Activated CD8-positive, alpha-beta T cell treated with anti-CD3 and anti-CD28 coated beads, Interleukin-2, amount 10 ng/mL, durations not matched to agents 7 days and 5 days (primary cell): ENCODE measurements around the gene ICA1. TPM values are rescaled to one million over a fixed set of nuclear protein-coding genes. Genes with fewer than 3 reads are reported as not detected.

ENCODE experiments used
- ATAC-seq: fragments of 150-1000 bp; cut with Tn5 transposase; one replicate; pipeline ENCODE4 v1.10.0; 2021; ENCODE audit warnings: moderate library complexity
- CTCF ChIA-PET: fragments of 350-600 bp; sonication (Branson Sonifier 250); formaldehyde crosslinking; loops from one replicate; lab custom pipeline; 2021; ENCODE audit warnings: antibody characterized with exemption; lab: Charles Lee
- POLR2A ChIA-PET: fragments of 350-600 bp; sonication (Branson Sonifier 250); formaldehyde crosslinking; loops from one replicate; lab custom pipeline; 2021; ENCODE audit warnings: antibody characterized with exemption; lab: Charles Lee
- DNase-seq: peaks from one replicate; pipeline ENCODE4 v3.0.0-alpha.2; 2020
- H3K27ac Mint-ChIP-seq: one replicate; pipeline ENCODE4 v1.8.0; 2021; ENCODE audit warnings: mild to moderate bottlenecking, mixed read lengths
- H3K27me3 Mint-ChIP-seq: one replicate; pipeline ENCODE4 v1.8.0; 2021; ENCODE audit warnings: low read depth, mixed read lengths
- H3K36me3 Mint-ChIP-seq: one replicate; pipeline ENCODE4 v1.8.0; 2021; ENCODE audit warnings: low read depth, mixed read lengths
- H3K4me1 Mint-ChIP-seq: one replicate; pipeline ENCODE4 v1.8.0; 2021; ENCODE audit warnings: low read depth, mixed read lengths
- H3K4me3 Mint-ChIP-seq: one replicate; pipeline ENCODE4 v1.8.0; 2021; ENCODE audit warnings: mild to moderate bottlenecking, mixed read lengths
- H3K9me3 Mint-ChIP-seq: one replicate; pipeline ENCODE4 v1.8.0; 2022; ENCODE audit warnings: mixed read lengths; ENCODE audit not compliant: insufficient read depth
- total RNA-seq, 2 experiments: library from RNA; stranded (reverse); gene quantifications; one replicate each; pipeline ENCODE4 v1.2.3, GENCODE V29; 2021

ICA1 gene
- total RNA-seq, 2 experiments from 2014 or later: 0.76 to 1.8 TPM

DNA sequence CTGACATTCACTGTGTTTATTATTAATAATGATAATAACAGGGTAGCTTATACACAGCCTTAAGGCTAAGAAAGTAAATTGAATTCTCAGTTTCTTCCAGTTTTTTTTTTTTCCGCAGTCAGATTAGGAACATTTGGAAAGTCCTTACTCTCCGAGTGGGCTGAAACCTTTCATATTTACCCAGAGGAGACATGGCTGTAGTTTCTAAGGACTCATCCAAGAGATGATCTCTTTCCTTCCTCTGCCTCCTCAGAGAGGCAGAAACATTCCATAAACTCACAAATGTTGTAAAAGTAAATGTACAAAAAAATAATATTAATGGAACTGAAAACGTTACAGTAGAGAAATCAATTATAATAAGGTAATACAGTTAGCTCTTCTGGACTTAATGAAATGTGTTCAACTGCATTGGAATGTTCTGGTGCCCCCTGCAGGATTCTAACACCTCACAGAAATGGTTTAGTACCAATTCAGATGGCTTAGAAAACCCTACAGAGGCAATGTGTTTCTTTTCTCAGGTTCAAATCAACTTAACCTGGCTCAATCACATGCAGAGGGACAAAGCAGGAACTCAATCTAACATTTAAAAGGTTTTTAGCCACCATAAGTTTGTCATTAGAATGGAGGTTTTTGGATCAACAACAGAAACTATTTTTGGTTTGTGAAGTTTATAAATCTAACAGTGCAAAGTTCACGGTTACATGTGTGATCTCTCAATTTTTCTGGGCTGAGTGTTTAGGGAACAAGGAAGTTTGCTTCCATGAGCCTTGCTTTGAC lies 71.7 kb downstream of the ICA1 start:
- ChIA-PET CTCF (interaction anchor here (0.6 to 5.6 kb wide), 42 partner anchors 8 to 595 kb away, joined by 3 to 57 read pairs (median 4); partner anchors contain the start of gene GLCCI1), POLR2A (interaction anchor here (0.6 to 1.9 kb wide), 4 partner anchors 8 to 222 kb away, joined by 3 to 8 read pairs (median 6); partner anchors contain the start of gene GLCCI1)
- no peaks in the 10 kb centered on the region for H3K36me3 Mint-ChIP-seq
- peaks cover 14% of the 10 kb centered on the region for H3K27me3 Mint-ChIP-seq
- H3K27ac Mint-ChIP-seq: no peak overlapping the region
- no peak overlapping the region for H3K4me3 Mint-ChIP-seq
- ATAC-seq (peak; percentile 88), DNase-seq (peak; percentile 79)
- H3K9me3 Mint-ChIP-seq: no peaks in the 10 kb centered on the region
- peaks cover 31% of the 10 kb centered on the region for H3K4me1 Mint-ChIP-seq

DNA sequence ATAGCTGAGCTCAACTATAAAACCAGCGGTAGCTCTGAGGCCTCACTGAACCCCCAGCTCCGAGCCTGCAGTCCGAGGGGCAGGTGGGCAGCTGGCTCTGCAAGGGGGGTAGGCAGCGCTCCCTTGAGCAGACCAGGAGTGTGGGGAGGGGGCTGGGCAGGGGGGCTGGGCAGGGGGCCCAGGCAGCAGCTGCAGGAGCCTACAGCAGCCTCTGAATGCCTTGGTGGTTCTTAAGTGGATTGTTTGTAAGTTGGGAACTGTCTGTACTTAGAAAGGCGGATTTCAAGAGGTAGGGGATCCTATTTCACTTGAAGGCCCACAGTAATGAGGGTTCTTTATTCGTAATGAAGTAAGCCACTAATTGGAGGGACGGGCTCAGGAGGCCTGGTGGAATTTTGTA lies 72.3 kb downstream of the ICA1 start:
- Mint-ChIP-seq H3K27ac (no peak overlapping the region), H3K4me3 (no peak overlapping the region), H3K27me3 (peaks cover 14% of the 10 kb centered on the region), H3K9me3 (no peaks in the 10 kb centered on the region), H3K36me3 (no peaks in the 10 kb centered on the region), H3K4me1 (peaks cover 31% of the 10 kb centered on the region)
- ChIA-PET POLR2A (interaction anchor here (0.6 to 1.9 kb wide), 3 partner anchors 64 to 222 kb away, joined by 6 to 8 read pairs (median 6); partner anchors contain the start of gene GLCCI1), CTCF (interaction anchor here (0.6 to 5.6 kb wide), 40 partner anchors 13 to 603 kb away, joined by 3 to 57 read pairs (median 4); partner anchors contain the start of gene GLCCI1)
- ATAC-seq (no peak), DNase-seq (no peak)

DNA sequence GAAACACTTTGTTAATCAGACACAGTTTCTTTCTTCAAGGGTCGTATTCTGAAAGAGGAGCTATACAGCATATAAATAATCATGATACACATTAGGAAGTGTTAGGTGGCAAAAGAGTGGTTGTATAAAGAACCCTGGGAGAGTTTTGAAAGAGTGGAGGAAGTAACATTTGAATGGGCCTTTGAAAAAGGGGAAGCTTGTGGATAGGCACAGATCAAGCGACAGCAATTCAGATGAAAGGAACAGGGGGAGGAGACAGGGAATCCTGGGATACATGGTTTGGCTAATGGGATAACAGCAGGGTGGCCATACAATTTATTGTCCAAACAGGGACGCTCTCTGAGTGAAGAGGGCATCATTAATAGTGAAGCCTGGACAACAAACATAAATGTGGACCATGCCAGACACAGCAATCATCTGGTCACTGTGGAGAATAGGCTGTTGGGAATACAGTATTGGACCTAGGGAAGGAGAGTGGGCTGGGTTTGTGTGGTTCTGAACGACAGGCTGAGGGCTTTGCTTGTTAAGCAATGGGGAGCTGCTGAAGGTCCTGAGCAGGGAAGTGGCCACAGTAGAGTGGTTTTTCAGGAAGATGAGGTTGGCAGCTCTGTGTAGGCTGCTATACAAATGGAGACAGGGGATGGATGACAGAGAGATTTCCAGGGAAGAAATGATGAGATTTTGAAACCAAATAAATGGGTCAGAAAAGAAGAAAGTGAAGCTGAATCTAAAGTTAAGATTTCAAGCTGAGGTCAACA lies 75.9 kb downstream of the ICA1 start:
- Mint-ChIP-seq H3K27me3 (peaks cover 3% of the 10 kb centered on the region), H3K36me3 (no peaks in the 10 kb centered on the region), H3K4me3 (no peak overlapping the region), H3K9me3 (no peaks in the 10 kb centered on the region), H3K27ac (no peak overlapping the region), H3K4me1 (peaks cover 17% of the 10 kb centered on the region)
- POLR2A ChIA-PET: interaction anchor here (1.0 to 1.7 kb wide), 2 partner anchors 9 to 217 kb away, joined by 3 to 5 read pairs; no protein-coding TSS in a partner anchor
- ATAC-seq (no peak), DNase-seq (no peak)
- CTCF ChIA-PET: interaction anchor here (1.0 to 5.6 kb wide), 7 partner anchors 50 to 505 kb away, joined by 3 to 57 read pairs (median 3); partner anchors contain the start of gene GLCCI1

- DNase-seq: no peak
- CTCF ChIA-PET: interaction anchor here (0.7 to 1.9 kb wide), 5 partner anchors 14 to 214 kb away, joined by 3 to 6 read pairs (median 4); no protein-coding TSS in a partner anchor
- no peak overlapping the region for H3K27ac Mint-ChIP-seq
- H3K4me3 Mint-ChIP-seq: no peak overlapping the region
- peaks cover 2% of the 10 kb centered on the region for H3K36me3 Mint-ChIP-seq
- POLR2A ChIA-PET: interaction anchor here (1.5 kb wide), 1 partner anchor 58 kb away, joined by 3 read pairs; no protein-coding TSS in a partner anchor
- peaks cover 3% of the 10 kb centered on the region for H3K27me3 Mint-ChIP-seq
- ATAC-seq: no peak
- H3K9me3 Mint-ChIP-seq: no peaks in the 10 kb centered on the region
- H3K4me1 Mint-ChIP-seq: peaks cover 9% of the 10 kb centered on the region
Observed at GRCh38 chr7:8184221-8184620, 77.7 kb downstream of the ICA1 start.

DNA sequence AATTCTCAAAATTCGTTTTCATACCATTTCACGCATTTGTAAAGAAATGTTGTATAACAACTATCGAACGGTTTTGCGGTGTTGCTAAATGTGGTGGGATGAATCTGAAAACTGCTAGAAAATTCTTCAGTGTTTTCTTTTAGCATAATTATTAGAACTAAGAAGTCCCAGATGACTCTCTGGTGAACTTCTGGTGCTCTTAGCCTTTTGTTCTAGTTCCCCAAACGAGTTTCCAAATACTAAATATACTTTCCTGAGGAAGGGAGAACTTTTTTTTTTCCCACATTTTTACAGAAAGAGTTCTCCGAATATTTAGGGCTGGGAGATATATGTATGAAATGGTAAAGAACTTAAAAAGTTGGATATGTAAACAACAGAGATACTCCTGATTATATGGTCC lies 82.5 kb downstream of the ICA1 start:
- H3K9me3 Mint-ChIP-seq: no peaks in the 10 kb centered on the region
- ChIA-PET CTCF (no interaction called here), POLR2A (interaction anchor here (4.1 kb wide), 1 partner anchor 46 kb away, joined by 36 read pairs; no protein-coding TSS in a partner anchor)
- ATAC-seq (no peak), DNase-seq (no peak)
- peaks cover 3% of the 10 kb centered on the region for H3K27me3 Mint-ChIP-seq
- H3K4me3 Mint-ChIP-seq: no peak overlapping the region
- peaks cover 44% of the 10 kb centered on the region for H3K4me1 Mint-ChIP-seq
- H3K36me3 Mint-ChIP-seq: peaks cover 13% of the 10 kb centered on the region
- H3K27ac Mint-ChIP-seq: no peak overlapping the region

DNA sequence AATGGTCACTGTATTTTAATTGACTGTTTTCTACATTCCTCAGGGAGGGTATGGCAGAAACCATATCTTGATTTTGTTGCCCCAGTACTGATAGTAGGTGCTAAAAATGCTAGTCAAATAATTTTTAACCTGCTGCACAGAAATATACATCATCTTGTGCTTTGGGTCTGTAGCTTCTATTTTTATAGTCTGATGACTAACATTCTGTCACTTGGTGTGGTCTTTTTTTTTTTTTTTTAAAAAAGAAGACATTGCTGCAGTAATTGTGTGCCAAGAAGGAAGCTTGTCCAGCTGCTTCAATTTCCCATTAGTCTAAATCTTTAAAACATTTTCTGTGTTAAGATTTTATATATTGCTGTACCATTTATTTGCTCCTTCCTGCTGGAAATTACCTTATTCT lies 83.6 kb downstream of the ICA1 start:
- POLR2A ChIA-PET: interaction anchor here (0.8 to 4.1 kb wide), 4 partner anchors 19 to 209 kb away, joined by 3 to 36 read pairs (median 8); no protein-coding TSS in a partner anchor
- CTCF ChIA-PET: interaction anchor here (0.6 to 1.3 kb wide), 3 partner anchors 62 to 584 kb away, joined by 3 to 6 read pairs (median 4); no protein-coding TSS in a partner anchor
- no peak overlapping the region for H3K4me3 Mint-ChIP-seq

GRCh38 chr7:8177109-8177933 lies 84.6 kb downstream of the ICA1 start:
- peaks cover 3% of the 10 kb centered on the region for H3K27me3 Mint-ChIP-seq
- no peak for ATAC-seq
- H3K4me1 Mint-ChIP-seq: peaks cover 50% of the 10 kb centered on the region
- H3K9me3 Mint-ChIP-seq: no peaks in the 10 kb centered on the region
- no peak for DNase-seq
- peaks cover 13% of the 10 kb centered on the region for H3K36me3 Mint-ChIP-seq
- peak overlapping the region; percentile 99 for H3K27ac Mint-ChIP-seq
- CTCF ChIA-PET: interaction anchor here (0.7 to 1.3 kb wide), 4 partner anchors 9 to 496 kb away, joined by 3 to 6 read pairs (median 4); no protein-coding TSS in a partner anchor
- POLR2A ChIA-PET: interaction anchor here (0.7 to 4.1 kb wide), 7 partner anchors 9 to 537 kb away, joined by 3 to 36 read pairs (median 5); partner anchors contain the start of genes GLCCI1 and UMAD1
- H3K4me3 Mint-ChIP-seq: peak overlapping the region; percentile 68

More for the DNA sequence above, 83.6 kb downstream of the ICA1 start:
- peaks cover 50% of the 10 kb centered on the region for H3K4me1 Mint-ChIP-seq
- H3K27me3 Mint-ChIP-seq: peaks cover 3% of the 10 kb centered on the region
- H3K9me3 Mint-ChIP-seq: no peaks in the 10 kb centered on the region
- peak overlapping the region; percentile 99 for H3K27ac Mint-ChIP-seq
- DNase-seq (no peak), ATAC-seq (no peak)
- H3K36me3 Mint-ChIP-seq: peaks cover 13% of the 10 kb centered on the region

GRCh38 chr7:8176370-8177081 lies 85.4 kb downstream of the ICA1 start:
- H3K4me1 Mint-ChIP-seq: peaks cover 50% of the 10 kb centered on the region
- H3K27ac Mint-ChIP-seq: peak overlapping the region; percentile 99
- H3K9me3 Mint-ChIP-seq: no peaks in the 10 kb centered on the region
- no peaks in the 10 kb centered on the region for H3K27me3 Mint-ChIP-seq
- peaks cover 13% of the 10 kb centered on the region for H3K36me3 Mint-ChIP-seq
- peak overlapping the region; percentile 68 for H3K4me3 Mint-ChIP-seq
- CTCF ChIA-PET: interaction anchor here (0.9 to 1.1 kb wide), 4 partner anchors 9 to 141 kb away, joined by 3 read pairs; no protein-coding TSS in a partner anchor
- DNase-seq: peak; percentile 85
- POLR2A ChIA-PET: interaction anchor here (1.0 to 4.1 kb wide), 9 partner anchors 9 to 536 kb away, joined by 3 to 36 read pairs (median 3); partner anchors contain the start of genes GLCCI1 and UMAD1
- peak; percentile 96 for ATAC-seq

DNA sequence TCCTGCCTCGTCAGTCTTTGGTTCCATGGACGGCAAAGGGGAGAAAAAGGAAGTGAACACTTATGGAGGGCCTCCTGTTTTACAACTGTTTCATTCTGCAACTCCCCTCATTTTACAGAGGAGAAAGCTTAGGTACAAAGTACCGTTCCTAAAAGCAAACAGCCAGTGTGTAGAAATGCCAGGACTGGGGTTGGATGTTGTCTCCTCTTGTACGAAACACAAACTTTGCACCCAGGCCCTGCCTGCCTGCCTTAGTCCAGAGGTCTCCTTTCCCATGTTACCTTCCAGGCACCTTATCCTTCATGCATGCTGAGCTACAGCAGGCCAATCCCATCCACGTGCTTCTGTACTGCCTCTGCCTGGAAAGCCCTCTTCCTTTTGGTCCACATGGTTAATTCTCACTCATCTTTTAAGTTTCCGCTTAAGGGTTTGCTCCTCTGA lies 86.0 kb downstream of the ICA1 start:
- ATAC-seq (no peak), DNase-seq (no peak)
- H3K27ac Mint-ChIP-seq: peak overlapping the region; percentile 99
- ChIA-PET POLR2A (interaction anchor here (0.5 to 4.1 kb wide), 9 partner anchors 8 to 1639 kb away, joined by 3 to 36 read pairs (median 3); partner anchors contain the start of gene GLCCI1), CTCF (interaction anchor here (0.9 to 1.1 kb wide), 3 partner anchors 13 to 140 kb away, joined by 3 read pairs; no protein-coding TSS in a partner anchor)
- H3K4me1 Mint-ChIP-seq: peaks cover 50% of the 10 kb centered on the region
- H3K36me3 Mint-ChIP-seq: peaks cover 13% of the 10 kb centered on the region
- H3K27me3 Mint-ChIP-seq: peaks cover 2% of the 10 kb centered on the region
- H3K4me3 Mint-ChIP-seq: peak overlapping the region; percentile 68
- no peaks in the 10 kb centered on the region for H3K9me3 Mint-ChIP-seq
